OCI-LY3 (cell line): ENCODE measurements around the gene SYNE1.

Experiments
- H2AFZ ChIP-seq: fragments of 200-600, 300-600 bp; shearing (Covaris generic); 2 replicates; pipeline ENCODE4 v1.6.0; 2014; ENCODE audit warnings: antibody characterized with exemption, low read depth, low read length
- H3K27ac ChIP-seq: fragments of 200-600, 300-600 bp; sonication (generic); 2 replicates; pipeline ENCODE4 v1.5.1; 2014; ENCODE audit warnings: mild to moderate bottlenecking, low read length, moderate library complexity, mixed read lengths
- H3K27me3 ChIP-seq: fragments of 200-600, 300-600 bp; sonication (generic); 2 replicates; pipeline ENCODE4 v1.6.1; 2014; ENCODE audit warnings: low read depth, low read length, mixed read lengths
- H3K36me3 ChIP-seq: fragments of 200-600, 300-600 bp; sonication (generic); replicated peaks from 2 replicates; pipeline ENCODE3; 2014; ENCODE audit warnings: low read depth, low read length, mixed read lengths
- H3K4me1 ChIP-seq: fragments of 300-600, 200-600 bp; sonication (generic); 2 replicates; pipeline ENCODE4 v1.6.1; 2014; ENCODE audit warnings: low read length, mixed read lengths
- H3K4me2 ChIP-seq: fragments of 200-600, 300-600 bp; sonication (generic); 2 replicates; pipeline ENCODE4 v1.6.1; 2014; ENCODE audit warnings: low read length, mixed read lengths
- H3K4me3 ChIP-seq: fragments of 300-600, 200-600 bp; sonication (generic); 2 replicates; pipeline ENCODE4 v1.5.1; 2014; ENCODE audit warnings: antibody characterized with exemption, mild to moderate bottlenecking, low read length, moderate library complexity
- H3K79me2 ChIP-seq: fragments of 300-600, 200-600 bp; shearing (Covaris generic); 2 replicates; pipeline ENCODE4 v1.6.1; 2014; ENCODE audit warnings: mild to moderate bottlenecking, low read length, mixed read lengths
- H3K9ac ChIP-seq: fragments of 300-600, 200-600 bp; shearing (Covaris generic); 2 replicates; pipeline ENCODE4 v1.6.0; 2014; ENCODE audit warnings: mild to moderate bottlenecking, low read length, moderate library complexity
- H3K9me3 ChIP-seq: fragments of 200-600, 300-600 bp; shearing (Covaris generic); 2 replicates; pipeline ENCODE4 v1.6.1; 2014; ENCODE audit warnings: low read length, mixed read lengths; ENCODE audit not compliant: insufficient read depth
- H4K20me1 ChIP-seq: fragments of 200-600, 300-600 bp; sonication (generic); 2 replicates; pipeline ENCODE4 v1.6.1; 2016; ENCODE audit warnings: low read length, mixed read lengths; ENCODE audit not compliant: insufficient read depth
- EZH2phosphoT487 ChIP-seq: fragments of 200-600 bp; shearing (Covaris generic); IDR thresholded peaks from 2 replicates; pipeline ENCODE4 v1.6.1; 2018; ENCODE audit warnings: antibody characterized with exemption, mixed run types, low read depth
- TF ChIP-seq, protein P1 (sequence below): fragments of 200-600, 300-600 bp; sonication (generic); IDR thresholded peaks from 2 replicates; pipeline ENCODE4 v1.5.1; 2014; ENCODE audit warnings: antibody characterized with exemption, low read length, low read depth

Gene SYNE1

DNA sequence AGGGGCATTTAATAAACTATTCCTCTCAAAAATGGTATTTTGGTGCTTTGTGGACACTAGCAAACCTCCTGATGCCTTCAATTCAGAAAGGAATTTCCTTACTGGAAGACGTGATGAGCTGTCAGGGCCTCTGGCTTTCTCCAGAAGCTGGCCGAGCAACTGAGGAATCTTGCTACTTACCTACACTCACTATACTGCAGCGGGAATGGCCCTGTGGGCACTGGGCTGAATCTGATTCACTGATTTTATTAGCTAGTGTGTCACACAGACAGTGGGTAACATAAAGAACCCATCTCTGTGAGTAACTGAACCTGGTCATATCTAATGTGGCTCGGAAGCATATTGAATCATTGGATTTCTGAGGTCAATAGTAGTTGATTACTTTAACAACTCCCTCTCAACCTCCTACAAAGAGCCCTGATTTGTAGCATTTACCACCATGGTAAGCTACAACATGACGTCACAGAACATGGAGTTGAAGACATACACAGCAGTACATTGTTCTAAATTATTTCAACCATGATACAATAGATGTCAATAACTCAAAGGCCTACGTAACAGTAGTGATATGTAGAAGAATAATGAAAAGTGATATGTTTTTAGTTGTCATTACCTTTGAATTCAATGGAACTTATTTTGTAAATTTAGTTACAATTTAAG is 232.1 kb downstream of the SYNE1 start:
- Histone ChIP-seq H3K4me1 (no peaks in the 10 kb centered on the region), H3K36me3 (no peaks in the 10 kb centered on the region), H3K27ac (no peak overlapping the region), H4K20me1 (no peaks in the 10 kb centered on the region), H3K9ac (no peak overlapping the region), H2AFZ (no peak overlapping the region), H3K4me3 (no peak overlapping the region), H3K27me3 (no peaks in the 10 kb centered on the region), H3K79me2 (no peaks in the 10 kb centered on the region), H3K4me2 (no peak overlapping the region), H3K9me3 (no peaks in the 10 kb centered on the region)
- TF ChIP-seq EZH2phosphoT487: no peak
- TF ChIP-seq, protein P1, sequence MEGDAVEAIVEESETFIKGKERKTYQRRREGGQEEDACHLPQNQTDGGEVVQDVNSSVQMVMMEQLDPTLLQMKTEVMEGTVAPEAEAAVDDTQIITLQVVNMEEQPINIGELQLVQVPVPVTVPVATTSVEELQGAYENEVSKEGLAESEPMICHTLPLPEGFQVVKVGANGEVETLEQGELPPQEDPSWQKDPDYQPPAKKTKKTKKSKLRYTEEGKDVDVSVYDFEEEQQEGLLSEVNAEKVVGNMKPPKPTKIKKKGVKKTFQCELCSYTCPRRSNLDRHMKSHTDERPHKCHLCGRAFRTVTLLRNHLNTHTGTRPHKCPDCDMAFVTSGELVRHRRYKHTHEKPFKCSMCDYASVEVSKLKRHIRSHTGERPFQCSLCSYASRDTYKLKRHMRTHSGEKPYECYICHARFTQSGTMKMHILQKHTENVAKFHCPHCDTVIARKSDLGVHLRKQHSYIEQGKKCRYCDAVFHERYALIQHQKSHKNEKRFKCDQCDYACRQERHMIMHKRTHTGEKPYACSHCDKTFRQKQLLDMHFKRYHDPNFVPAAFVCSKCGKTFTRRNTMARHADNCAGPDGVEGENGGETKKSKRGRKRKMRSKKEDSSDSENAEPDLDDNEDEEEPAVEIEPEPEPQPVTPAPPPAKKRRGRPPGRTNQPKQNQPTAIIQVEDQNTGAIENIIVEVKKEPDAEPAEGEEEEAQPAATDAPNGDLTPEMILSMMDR: no peak

GRCh38 chr6:152404086-152404857 is 232.9 kb downstream of the SYNE1 start:
- no peak for TF ChIP-seq EZH2phosphoT487
- TF ChIP-seq, protein P1: no peak
- H2AFZ ChIP-seq: no peak overlapping the region
- H3K79me2 ChIP-seq: no peaks in the 10 kb centered on the region
- H3K4me1 ChIP-seq: no peaks in the 10 kb centered on the region
- no peak overlapping the region for H3K4me2 ChIP-seq
- no peaks in the 10 kb centered on the region for H3K27me3 ChIP-seq
- H3K36me3 ChIP-seq: no peaks in the 10 kb centered on the region
- no peaks in the 10 kb centered on the region for H4K20me1 ChIP-seq
- H3K9me3 ChIP-seq: no peaks in the 10 kb centered on the region
- no peak overlapping the region for H3K27ac ChIP-seq
- no peak overlapping the region for H3K9ac ChIP-seq
- no peak overlapping the region for H3K4me3 ChIP-seq

- no peak overlapping the region for H2AFZ ChIP-seq
- no peak overlapping the region for H3K4me2 ChIP-seq
- H4K20me1 ChIP-seq: no peaks in the 10 kb centered on the region
- TF ChIP-seq, protein P1: no peak
- no peak for TF ChIP-seq EZH2phosphoT487
- H3K36me3 ChIP-seq: no peaks in the 10 kb centered on the region
- no peaks in the 10 kb centered on the region for H3K4me1 ChIP-seq
- no peaks in the 10 kb centered on the region for H3K27me3 ChIP-seq
- no peaks in the 10 kb centered on the region for H3K79me2 ChIP-seq
- no peaks in the 10 kb centered on the region for H3K9me3 ChIP-seq
- H3K9ac ChIP-seq: no peak overlapping the region
- no peak overlapping the region for H3K4me3 ChIP-seq
- H3K27ac ChIP-seq: no peak overlapping the region
Measured at GRCh38 chr6:152402791-152403190, 234.4 kb downstream of the SYNE1 start.

DNA sequence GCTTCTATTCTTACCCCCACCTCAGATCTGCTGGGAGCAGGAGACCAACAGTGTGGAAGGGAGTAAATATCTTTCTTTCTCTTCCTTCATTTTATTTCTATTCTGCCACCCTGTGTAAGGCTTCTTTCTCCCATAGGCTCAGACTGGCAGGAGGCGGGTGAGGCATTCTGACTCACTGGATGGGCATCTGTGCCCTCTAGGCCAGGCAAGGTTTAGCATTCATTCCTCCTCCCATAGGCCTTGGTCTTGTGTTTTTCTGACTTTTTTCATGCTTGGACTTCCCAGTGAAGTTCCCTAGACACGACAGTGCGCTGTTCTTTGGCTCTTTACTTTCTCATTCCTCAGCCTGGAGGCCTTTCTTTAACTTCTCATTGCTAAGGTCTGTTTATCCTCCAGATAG is 235.2 kb downstream of the SYNE1 start:
- no peaks in the 10 kb centered on the region for H4K20me1 ChIP-seq
- H3K4me3 ChIP-seq: no peak overlapping the region
- TF ChIP-seq, protein P1: no peak
- TF ChIP-seq EZH2phosphoT487: no peak
- no peaks in the 10 kb centered on the region for H3K79me2 ChIP-seq
- H3K27me3 ChIP-seq: no peaks in the 10 kb centered on the region
- no peak overlapping the region for H3K9ac ChIP-seq
- H3K27ac ChIP-seq: no peak overlapping the region
- H2AFZ ChIP-seq: no peak overlapping the region
- H3K4me1 ChIP-seq: no peaks in the 10 kb centered on the region
- no peaks in the 10 kb centered on the region for H3K9me3 ChIP-seq
- H3K4me2 ChIP-seq: no peak overlapping the region
- no peaks in the 10 kb centered on the region for H3K36me3 ChIP-seq
